IMR-90 (cell line): ENCODE data around the gene COG7. TPM values are rescaled to one million over a fixed set of nuclear protein-coding genes. Genes with fewer than 3 reads are reported as not detected.

Experiments
- ATAC-seq: fragments of 200-7000 bp; cut with Tn5 transposase; 2 replicates; pipeline ENCODE4 v1.9.1; 2020; ENCODE audit warnings: low read depth, mild to moderate bottlenecking, moderate library complexity
- BruUV-seq: library from RNA; stranded (reverse); fragments of 400-500 nt; replicated peaks from 2 replicates; lab custom pipeline; 2021; lab: Mats Ljungman, UMichigan
- CTCF ChIA-PET: fragments of 300-600 bp; formaldehyde crosslinking; extraction: SDS; loops from one replicate; lab custom pipeline; 2021; ENCODE audit warnings: antibody characterized with exemption; lab: Yijun Ruan, JAX
- POLR2A ChIA-PET: fragments of 300-600 bp; sonication (Branson Sonifier 250); formaldehyde crosslinking; loops from one replicate; lab custom pipeline; 2022; ENCODE audit warnings: antibody characterized with exemption; ENCODE audit not compliant: unreplicated experiment; lab: Charles Lee
- DNase-seq: peaks from one replicate; pipeline ENCODE4 v3.0.0; 2013
- H2AFZ ChIP-seq: replicated peaks from 2 replicates; pipeline ENCODE3; 2013; ENCODE audit warnings: low read length, mild to moderate bottlenecking; ENCODE audit not compliant: poor library complexity
- H2AK5ac ChIP-seq: 2 replicates; pipeline ENCODE4 v1.6.1; 2013; ENCODE audit warnings: low read depth, low read length, inconsistent platforms
- H2AK9ac ChIP-seq: replicated peaks from 2 replicates; pipeline ENCODE3; 2013; ENCODE audit warnings: mild to moderate bottlenecking, low read depth, low read length, moderate library complexity; ENCODE audit not compliant: poor library complexity
- H2BK120ac ChIP-seq: 2 replicates; pipeline ENCODE4 v1.6.1; 2013; ENCODE audit warnings: low read depth, low read length, inconsistent platforms
- H2BK15ac ChIP-seq: 3 replicates; pipeline ENCODE4 v1.6.1; 2013; ENCODE audit warnings: low read depth, low read length, inconsistent platforms
- H2BK20ac ChIP-seq: 2 replicates; pipeline ENCODE4 v1.6.1; 2013; ENCODE audit warnings: low read depth, mild to moderate bottlenecking, inconsistent platforms, low read length, moderate library complexity
- H2BK5ac ChIP-seq: 2 replicates; pipeline ENCODE4 v1.6.1; 2013; ENCODE audit warnings: mild to moderate bottlenecking, low read depth, low read length, inconsistent platforms; ENCODE audit not compliant: poor library complexity, severe bottlenecking
- H3K14ac ChIP-seq: replicated peaks from 2 replicates; pipeline ENCODE4 v1.6.1; 2013; ENCODE audit warnings: low read depth, low read length, inconsistent platforms
- H3K18ac ChIP-seq: 2 replicates; pipeline ENCODE4 v1.6.1; 2013; ENCODE audit warnings: low read depth, low read length, control low read depth
- H3K23ac ChIP-seq: 2 replicates; pipeline ENCODE4 v1.6.1; 2013; ENCODE audit warnings: low read depth, low read length, inconsistent platforms
- H3K27ac ChIP-seq: 2 replicates; pipeline ENCODE4 v1.5.1; 2013; ENCODE audit warnings: mild to moderate bottlenecking, control low read depth, low read length; ENCODE audit not compliant: insufficient read depth
- H3K27me3 ChIP-seq: 2 replicates; pipeline ENCODE4 v1.6.1; 2013; ENCODE audit warnings: low read length; ENCODE audit not compliant: control insufficient read depth, insufficient read depth
- H3K36me3 ChIP-seq: 2 replicates; pipeline ENCODE4 v1.6.1; 2013; ENCODE audit warnings: low read length, mixed read lengths; ENCODE audit not compliant: control insufficient read depth, insufficient read depth
- H3K4ac ChIP-seq: 2 replicates; pipeline ENCODE4 v1.6.1; 2013; ENCODE audit warnings: low read depth, low read length, inconsistent platforms
- H3K4me1 ChIP-seq: 2 replicates; pipeline ENCODE4 v1.6.1; 2013; ENCODE audit warnings: low read length, mixed read lengths; ENCODE audit not compliant: control insufficient read depth, insufficient read depth
- H3K4me2 ChIP-seq: 2 replicates; pipeline ENCODE4 v1.6.1; 2013; ENCODE audit warnings: low read depth, mild to moderate bottlenecking, control low read depth, low read length, moderate library complexity
- H3K4me3 ChIP-seq: 2 replicates; pipeline ENCODE4 v1.5.1; 2013; ENCODE audit warnings: low read depth, mild to moderate bottlenecking, control low read depth, low read length, moderate library complexity; ENCODE audit not compliant: insufficient read depth
- H3K56ac ChIP-seq: 2 replicates; pipeline ENCODE4 v1.6.1; 2013; ENCODE audit warnings: low read length, inconsistent platforms; ENCODE audit not compliant: insufficient read depth; ENCODE audit errors: extremely low read depth
- H3K79me1 ChIP-seq, 2 experiments: 2 replicates each; pipeline ENCODE4 v1.6.1; 2013; ENCODE audit warnings: low read length in 2 of 2, inconsistent platforms in 1 of 2, low read depth in 1 of 2
- H3K9ac ChIP-seq: 2 replicates; pipeline ENCODE4 v1.6.1; 2013; ENCODE audit warnings: low read depth, low read length, control low read depth
- H3K9me1 ChIP-seq: 2 replicates; pipeline ENCODE4 v1.6.1; 2013; ENCODE audit warnings: low read length, inconsistent platforms; ENCODE audit not compliant: insufficient read depth
- H3K9me3 ChIP-seq: 2 replicates; pipeline ENCODE4 v1.6.1; 2013; ENCODE audit warnings: low read length; ENCODE audit not compliant: control insufficient read depth, insufficient read depth
- H4K20me1 ChIP-seq: 2 replicates; pipeline ENCODE4 v1.6.1; 2013; ENCODE audit warnings: low read length, inconsistent platforms; ENCODE audit not compliant: insufficient read depth
- H4K5ac ChIP-seq: 2 replicates; pipeline ENCODE4 v1.6.1; 2013; ENCODE audit warnings: mild to moderate bottlenecking, low read depth, low read length, control low read depth
- H4K8ac ChIP-seq, 2 experiments: 2 replicates each; pipeline ENCODE4 v1.6.1; 2013; ENCODE audit warnings: low read depth in 2 of 2, low read length in 2 of 2, control low read depth in 1 of 2, inconsistent platforms in 1 of 2
- H4K91ac ChIP-seq: 2 replicates; pipeline ENCODE4 v1.6.1; 2013; ENCODE audit warnings: low read depth, low read length, inconsistent platforms; ENCODE audit not compliant: insufficient read depth
- CEBPB ChIP-seq: IDR thresholded peaks from 2 replicates; pipeline ENCODE4 v1.6.1; 2012; ENCODE audit warnings: low read depth, low read length, improper control_type of control experiment
- CHD1 ChIP-seq: IDR thresholded peaks from 2 replicates; pipeline ENCODE4 v1.6.1; 2012; ENCODE audit warnings: low read depth, low read length, improper control_type of control experiment
- CTCF ChIP-seq: conservative IDR thresholded peaks from 2 replicates; pipeline ENCODE4 v1.5.1; 2012; ENCODE audit warnings: mild to moderate bottlenecking, low read depth, low read length, improper control_type of control experiment
- WGBS, 2 experiments: methylation state at CpG; one replicate each; pipeline versions ENCODE4 v1.1.5 to v1.1.7; 2013; ENCODE audit warnings: missing lambda C conversion rate in 2 of 2; ENCODE audit not compliant: insufficient read length in 1 of 2; ENCODE audit errors: extremely low coverage in 2 of 2; 5-methylcytosine and 5-hydroxymethylcytosine counted together
- dilution Hi-C: fragments of 300-500 bp; cut with HindIII; formaldehyde crosslinking; loops from one replicate; pipeline ENCODE4 v1.14.3; 2018; ENCODE audit warnings: low sequenced_read_pairs; ENCODE audit not compliant: unreplicated experiment
- in situ Hi-C: fragments of 300-500 bp; cut with MboI; formaldehyde crosslinking; loops from 3 replicates; pipeline ENCODE4 v1.14.3; 2019; ENCODE audit warnings: low sequenced_read_pairs, inconsistent platforms, mixed read lengths
- intact Hi-C: fragments of 100-400 bp; cut with micrococcal nuclease; formaldehyde crosslinking; loops from 2 replicates; pipeline ENCODE4 v1.10.0; 2022
- polyA plus RNA-seq, 3 experiments: library from polyadenylated mRNA; depleted of rRNA; stranded (reverse); fragments of >200 nt; gene quantifications; 2 replicates each; pipeline ENCODE4 v1.2.3, GENCODE V29; 2012; ENCODE audit warnings: low replicate concordance in 1 of 3
- total RNA-seq: library from RNA; depleted of rRNA; stranded (reverse); fragments of >200 nt; gene quantifications from 2 replicates; pipeline ENCODE4 v1.2.3, GENCODE V29; 2012

COG7 gene
- total and polyA plus RNA-seq, 2 of the 4 experiments (the other 2 are of a cell fraction): 28.5 to 43.7 TPM

- no peak overlapping the region for H3K4me2 ChIP-seq
- H4K91ac ChIP-seq: no peak overlapping the region
- peaks cover 7% of the 10 kb centered on the region for H3K4me1 ChIP-seq
- H3K9me3 ChIP-seq: no peaks in the 10 kb centered on the region
- no CpG with 5 or more reads among the region's 7 CpGs for WGBS, 2 experiments
- POLR2A ChIA-PET: no interaction called here
- in situ Hi-C loops: no loop called here
- CTCF ChIA-PET: no interaction called here
- peaks cover 54% of the 10 kb centered on the region for H4K20me1 ChIP-seq
- no TSS peak for BruUV-seq
- TF ChIP-seq CTCF: no peak
- TF ChIP-seq CHD1: no peak
- TF ChIP-seq CEBPB: no peak
- no peak overlapping the region for H2BK20ac ChIP-seq
- no peak overlapping the region for H3K18ac ChIP-seq
- no peak overlapping the region for H2AK9ac ChIP-seq
- H2BK15ac ChIP-seq: no peak overlapping the region
- peaks cover 15% of the 10 kb centered on the region for H3K9me1 ChIP-seq
- no peak overlapping the region for H3K23ac ChIP-seq
- no peak overlapping the region for H3K9ac ChIP-seq
- no peak for DNase-seq
- no peak overlapping the region for H3K56ac ChIP-seq
- no peak overlapping the region for H4K5ac ChIP-seq
- H2BK120ac ChIP-seq: no peak overlapping the region
- H2AK5ac ChIP-seq: no peak overlapping the region
- H3K4ac ChIP-seq: no peak overlapping the region
- H3K27me3 ChIP-seq: no peaks in the 10 kb centered on the region
- H3K79me1 ChIP-seq: peaks cover 29 to 71% of the 10 kb centered on the region in 2 experiments
- no peak for ATAC-seq
- intact Hi-C loops: no loop called here
- H3K36me3 ChIP-seq: peaks cover 5% of the 10 kb centered on the region
- H2BK5ac ChIP-seq: no peak overlapping the region
- no peak overlapping the region for H4K8ac ChIP-seq
- H2AFZ ChIP-seq: no peak overlapping the region
- no peak overlapping the region for H3K14ac ChIP-seq
- dilution Hi-C loops: no loop called here
- no peak overlapping the region for H3K4me3 ChIP-seq
- no peak overlapping the region for H3K27ac ChIP-seq
Observed at GRCh38 chr16:23499801-23500200, 46.8 kb upstream of the COG7 start.
